HG02884 (cell line): ENCODE data around the gene TPRX1.
"Not testable (repeated sequence)": the region's sequence is repeated elsewhere in the genome, so short reads cannot be mapped to it uniquely, and the experiment has no call there.

Experiments used
- ATAC-seq: cut with Tn5 transposase; IDR thresholded peaks from one replicate; pipeline ENCODE4 v1.9.1; 2021; ENCODE audit warnings: mild to moderate bottlenecking, moderate library complexity; ENCODE audit not compliant: unreplicated experiment

The TPRX1 gene

DNA sequence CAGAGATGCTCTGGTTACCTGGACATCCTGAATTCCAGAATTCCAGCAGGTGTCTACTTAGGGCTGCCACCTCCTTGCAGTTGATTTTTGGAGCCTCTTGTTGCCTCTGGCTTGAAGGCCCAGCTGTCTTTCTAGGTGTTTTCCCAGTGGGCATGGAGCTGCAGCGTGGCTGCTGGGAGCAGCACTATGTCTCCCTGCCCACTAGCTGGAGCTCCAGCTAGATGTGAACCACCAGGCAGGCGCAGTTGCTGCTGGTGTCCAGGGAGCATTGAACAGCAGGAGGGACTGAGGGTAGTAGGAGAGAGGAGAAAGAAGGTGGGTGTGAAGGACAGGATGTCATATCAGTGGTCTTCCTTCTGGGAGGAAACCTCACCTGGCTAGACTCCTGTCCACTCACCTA is 35.7 kb downstream of the TPRX1 start:
- no peak for ATAC-seq

DNA sequence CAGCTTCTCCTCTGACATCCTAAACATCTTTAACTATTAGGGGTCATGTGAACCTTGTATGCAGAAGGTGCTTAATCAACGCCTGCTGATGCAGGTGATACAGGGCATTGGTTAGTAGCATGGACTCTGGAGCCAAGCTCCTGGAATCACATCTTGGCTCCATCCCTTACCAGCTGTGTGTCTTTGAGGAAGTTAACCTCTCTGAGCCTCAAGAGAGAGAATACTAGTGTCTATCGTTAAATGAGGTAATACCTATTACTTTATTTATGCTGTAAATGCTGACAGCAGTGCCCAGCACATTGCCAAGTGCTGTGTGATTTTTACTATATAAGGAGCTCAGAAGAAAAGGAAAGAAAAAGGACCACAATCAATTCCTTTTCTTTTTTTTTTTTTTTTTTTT is 37.0 kb downstream of the TPRX1 start:
- ATAC-seq, result no peak

DNA sequence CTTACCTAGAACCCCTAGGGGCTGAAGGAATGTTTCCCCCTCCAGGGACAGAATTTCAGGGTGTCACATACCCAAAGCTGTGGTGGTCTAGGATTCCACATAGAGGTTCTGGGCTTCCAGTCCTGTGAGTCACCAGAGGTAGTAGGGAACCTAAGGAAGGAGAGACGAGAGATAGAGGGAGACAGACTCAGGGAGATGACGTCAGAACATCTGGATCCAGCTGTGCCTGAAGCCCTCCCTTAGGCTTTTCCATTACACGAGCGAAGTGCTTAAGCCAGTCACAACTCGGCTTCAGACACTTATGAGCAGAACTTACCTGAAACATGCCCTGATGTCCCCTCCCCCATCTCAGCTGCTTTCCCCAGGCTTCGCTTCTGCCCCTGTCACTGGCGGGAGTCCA is 37.7 kb downstream of the TPRX1 start:
- no peak for ATAC-seq

DNA sequence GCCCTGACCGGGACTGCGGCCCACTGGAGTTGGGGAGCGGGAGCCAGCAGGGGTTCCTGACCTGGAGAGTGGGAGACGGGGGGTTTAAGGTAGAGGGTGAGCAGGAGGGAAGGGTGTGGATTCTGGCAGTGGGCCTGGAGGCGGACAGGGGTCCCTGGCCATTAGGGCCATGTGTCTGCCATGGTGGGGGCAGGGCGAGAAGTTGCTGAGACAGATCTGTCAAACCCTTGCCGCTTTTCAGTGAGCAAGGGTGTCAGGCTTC is 38.1 kb downstream of the TPRX1 start:
- no peak for ATAC-seq

DNA sequence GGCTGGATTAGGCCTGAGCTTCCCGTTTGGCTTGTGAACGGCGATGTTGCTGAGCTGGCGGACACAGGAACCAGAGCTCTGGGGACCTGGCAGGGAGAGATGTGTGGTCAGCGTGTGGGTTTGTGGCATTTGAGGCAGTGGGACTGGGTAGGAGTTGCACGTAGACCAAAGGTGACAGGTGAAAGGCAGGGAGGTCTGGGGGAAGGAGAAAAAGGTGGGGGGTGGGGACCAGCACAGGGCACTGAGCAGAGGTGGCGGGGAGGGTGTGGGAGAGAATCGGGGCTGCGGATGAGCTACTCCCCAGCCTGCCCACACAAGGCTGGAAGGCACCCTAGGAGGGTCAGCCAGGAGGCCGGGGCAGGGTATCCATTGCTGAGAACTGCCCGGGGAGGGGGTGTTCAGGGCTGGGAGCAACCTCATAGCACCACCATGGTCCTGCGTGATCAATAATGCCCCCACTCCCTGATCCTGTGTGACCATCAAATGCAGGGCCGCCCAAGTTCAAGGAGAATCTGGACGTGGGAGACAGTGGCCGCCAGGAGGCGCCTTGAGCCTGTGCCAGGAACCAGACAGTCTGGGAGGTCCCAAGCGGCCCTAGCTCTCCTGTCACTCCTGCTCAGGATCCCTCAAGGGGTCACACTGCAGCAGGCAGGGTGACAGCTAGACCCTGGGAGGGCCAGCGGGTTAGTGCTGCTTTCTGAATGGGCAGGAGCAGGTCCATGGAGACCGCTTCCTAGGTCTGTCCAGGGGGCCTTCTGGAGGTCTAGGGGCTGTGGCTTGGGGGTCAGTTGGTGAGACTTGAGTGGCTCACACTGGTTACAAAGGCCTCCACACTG is 38.6 kb downstream of the TPRX1 start:
- ATAC-seq, result no peak

DNA sequence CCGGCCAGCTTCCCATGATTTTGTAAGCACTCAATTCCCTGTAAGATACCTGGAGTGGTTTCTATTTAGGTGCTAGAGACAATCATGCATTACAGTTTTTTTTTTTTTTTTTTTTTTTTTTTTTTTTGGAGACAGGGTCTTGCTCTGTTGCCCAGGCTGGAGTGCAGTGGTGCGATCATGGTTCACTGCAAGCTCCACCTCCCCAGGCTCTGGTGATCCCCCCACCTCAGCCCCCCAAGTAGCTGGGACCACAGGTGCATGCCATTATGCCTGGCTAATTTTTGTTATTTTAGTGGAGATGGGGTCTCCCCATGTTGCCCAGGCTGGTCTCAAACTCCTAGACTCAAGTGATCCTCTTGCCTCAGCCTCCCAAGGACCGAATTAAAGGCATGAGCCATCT is 39.6 kb downstream of the TPRX1 start:
- ATAC-seq, result not testable (repeated sequence)

DNA sequence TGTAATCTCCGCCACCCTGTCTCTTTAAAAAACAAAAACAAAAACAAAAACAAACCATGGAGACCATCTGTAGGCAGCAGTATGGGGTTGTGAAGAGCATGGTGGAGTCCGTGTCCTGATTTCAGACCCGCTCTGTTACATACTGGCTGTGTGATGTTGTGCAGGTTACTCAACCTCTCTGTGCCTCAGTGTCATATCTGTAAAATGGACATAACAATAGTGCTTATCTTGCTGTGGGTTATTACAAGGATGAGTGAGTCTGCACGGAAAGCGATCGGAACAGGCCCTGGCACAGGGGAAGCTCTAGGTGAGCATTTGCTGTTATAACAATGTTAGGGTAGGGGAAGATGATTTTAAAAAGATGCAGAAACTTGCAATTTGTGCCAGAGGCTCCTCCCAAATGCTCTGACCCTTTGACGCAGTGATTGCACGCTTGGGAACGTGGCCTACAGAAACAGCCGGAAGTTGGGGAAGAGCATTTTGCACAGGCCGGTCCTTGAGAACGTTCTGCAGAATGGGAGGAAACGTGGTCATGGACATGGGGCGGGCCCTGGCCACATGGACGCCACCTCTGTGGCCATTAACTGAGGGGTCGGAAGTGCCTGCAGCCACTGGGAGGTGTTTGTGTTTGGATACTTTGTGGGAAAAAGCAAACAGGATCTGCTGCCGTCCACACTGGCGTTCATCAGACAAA is 41.6 kb downstream of the TPRX1 start:
- ATAC-seq, result no peak

DNA sequence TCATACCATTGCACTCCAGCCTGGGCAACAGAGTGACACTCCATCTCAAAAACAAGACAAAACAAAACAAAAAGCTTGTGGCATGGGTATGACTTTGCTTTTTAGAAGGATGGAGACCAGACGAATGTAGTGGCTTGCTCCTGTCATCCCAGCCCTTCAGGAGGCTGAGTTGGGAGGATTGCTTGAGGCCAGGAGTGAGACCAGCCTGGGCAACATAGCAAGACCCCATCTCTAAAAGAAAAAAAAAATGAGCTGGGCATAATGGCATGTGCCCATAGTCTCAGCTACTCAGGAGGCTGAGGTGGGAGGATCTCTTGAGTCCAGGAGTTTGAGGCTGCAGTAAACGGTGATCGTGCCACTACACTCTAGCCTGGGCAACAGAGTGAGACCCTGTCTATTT is 42.2 kb downstream of the TPRX1 start:
- no peak for ATAC-seq

DNA sequence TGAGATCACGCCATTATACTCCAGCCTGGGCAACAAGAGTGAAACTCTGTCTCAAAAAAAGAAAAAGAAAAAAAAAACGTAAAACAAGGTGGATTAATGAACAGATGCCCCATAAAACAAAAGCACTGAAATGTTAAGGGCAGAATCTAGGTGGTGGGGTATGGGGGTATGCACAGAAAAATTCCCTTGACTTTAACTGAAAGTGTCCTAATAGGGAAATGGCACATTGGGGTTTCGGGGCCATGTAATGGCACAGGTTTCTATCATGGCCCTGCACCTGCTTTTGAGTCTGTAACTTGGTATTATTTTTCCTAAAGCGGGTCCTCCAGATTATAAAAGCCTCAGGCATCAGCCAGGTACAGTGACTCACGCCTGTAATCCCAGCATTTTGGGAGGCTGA is 42.8 kb downstream of the TPRX1 start:
- no peak for ATAC-seq

DNA sequence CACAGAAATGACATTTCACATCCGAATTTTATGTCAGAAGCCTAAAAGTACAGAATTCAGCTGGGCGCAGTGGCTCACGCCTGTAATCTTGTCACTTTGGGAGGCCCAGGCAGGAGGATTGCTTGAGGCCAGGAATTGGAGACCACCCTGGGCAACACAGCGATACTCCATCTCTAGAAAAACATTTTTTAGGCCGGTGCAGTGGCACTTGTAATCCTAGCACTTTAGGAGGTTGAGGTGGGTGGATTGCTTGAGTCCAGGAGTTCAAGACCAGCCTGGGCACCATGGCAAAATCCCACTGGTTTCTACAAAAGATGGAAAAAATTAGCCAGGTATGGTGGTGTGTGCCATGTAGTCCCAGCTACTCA is 43.7 kb downstream of the TPRX1 start:
- no peak for ATAC-seq

DNA sequence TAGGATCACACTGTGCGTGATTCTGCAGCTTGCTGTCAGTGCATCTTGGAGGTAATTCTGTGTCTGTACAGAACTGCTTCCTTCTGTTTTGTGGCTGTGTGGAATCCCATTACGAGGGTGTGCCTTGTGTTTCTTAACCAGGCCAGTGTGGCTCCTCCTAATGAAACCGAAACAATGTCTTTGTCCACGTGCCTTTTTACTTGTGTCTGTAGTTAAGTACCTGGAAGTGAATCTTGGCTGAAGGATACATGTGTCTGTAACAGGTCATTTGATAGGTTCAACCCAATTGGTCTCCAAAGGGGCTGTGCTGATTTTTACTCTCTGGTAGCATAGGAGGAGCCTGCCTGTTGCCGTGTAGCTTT is 45.9 kb downstream of the TPRX1 start:
- ATAC-seq, result no peak

DNA sequence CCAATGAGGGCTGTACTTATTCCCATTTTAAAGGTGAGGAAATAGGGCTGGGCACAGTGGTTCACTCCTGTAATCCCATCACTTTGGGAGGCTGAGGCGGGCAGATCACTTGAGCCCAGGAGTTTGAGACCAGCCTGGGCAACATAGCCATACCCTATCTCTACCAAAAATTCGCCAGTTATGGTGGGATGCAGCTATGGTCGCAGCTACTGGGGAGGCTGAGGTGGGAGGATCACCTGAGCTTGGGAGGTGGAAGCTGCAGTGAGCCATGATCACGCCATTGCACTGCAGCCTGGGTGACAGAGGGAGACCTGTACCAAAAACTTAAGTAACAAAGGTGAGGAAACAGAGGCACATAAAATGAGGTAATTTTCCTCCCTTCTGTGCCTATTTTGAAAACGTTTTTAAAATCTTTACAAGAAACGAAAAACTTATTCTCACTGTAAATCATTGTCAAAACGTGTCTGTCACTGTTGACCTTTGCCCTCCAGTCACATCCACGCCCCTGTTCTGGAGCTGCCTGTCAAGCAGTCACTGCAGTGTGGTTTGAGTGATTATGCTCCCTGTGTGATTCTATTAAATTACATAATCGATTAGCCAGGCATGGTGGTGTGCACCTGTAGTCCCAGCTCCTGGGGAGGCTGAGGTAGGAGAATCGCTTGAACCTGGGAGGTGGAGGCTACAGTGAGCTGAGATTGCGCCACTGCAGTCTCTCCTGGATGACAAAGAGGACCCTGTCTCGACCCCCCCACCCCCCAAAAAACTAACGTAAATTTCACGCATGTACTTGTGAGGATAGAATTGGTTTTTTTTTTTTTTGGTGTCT is 46.5 kb downstream of the TPRX1 start:
- ATAC-seq, result no peak

DNA sequence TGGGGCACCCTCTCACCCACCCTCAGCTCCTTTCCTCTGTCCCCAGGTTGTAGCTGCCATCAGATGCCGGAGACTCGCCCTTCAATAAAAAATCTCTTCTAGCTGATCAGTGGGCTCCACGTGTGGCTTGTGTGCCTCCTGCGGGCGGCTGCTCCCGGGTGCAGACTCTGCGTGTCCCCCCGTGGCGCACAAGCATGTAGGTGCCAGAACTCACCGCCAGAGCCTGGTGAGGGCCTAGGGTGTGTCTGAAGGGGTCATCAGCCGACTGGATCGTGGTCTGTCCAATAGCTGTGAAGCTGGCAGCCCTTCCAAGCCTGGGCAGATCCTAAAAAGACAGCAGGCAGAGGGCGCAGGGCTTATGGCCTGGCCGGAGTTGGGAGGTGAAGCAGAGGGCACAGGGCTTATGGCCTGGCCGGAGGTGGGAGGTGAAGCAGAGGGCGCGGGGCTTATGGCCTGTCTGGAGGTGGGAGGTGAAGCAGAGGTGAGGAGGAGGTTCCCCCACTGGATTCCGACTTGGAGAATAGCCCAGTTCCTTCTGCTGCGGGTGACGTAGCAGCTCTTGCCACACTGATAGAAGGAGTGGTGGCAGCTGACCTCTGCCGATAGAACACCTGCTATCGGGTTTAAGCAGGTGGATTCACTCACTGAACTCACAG is 47.3 kb downstream of the TPRX1 start:
- ATAC-seq, result no peak

DNA sequence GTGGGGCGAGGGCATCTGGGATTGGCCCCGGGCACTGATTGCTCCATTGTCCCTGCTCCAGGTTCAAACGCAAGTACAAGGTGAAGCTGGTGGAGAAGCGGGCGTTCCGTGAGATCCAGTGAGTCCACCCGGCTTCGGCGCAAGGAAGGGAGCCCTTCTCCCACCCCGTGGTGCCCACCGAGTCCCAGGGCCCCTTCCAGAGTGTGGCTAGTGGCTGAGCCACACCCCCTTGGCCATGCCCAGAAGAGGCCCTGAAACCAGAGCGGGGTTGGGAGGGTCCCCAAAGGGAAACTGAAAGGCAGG is 47.8 kb downstream of the TPRX1 start:
- ATAC-seq, result no peak

DNA sequence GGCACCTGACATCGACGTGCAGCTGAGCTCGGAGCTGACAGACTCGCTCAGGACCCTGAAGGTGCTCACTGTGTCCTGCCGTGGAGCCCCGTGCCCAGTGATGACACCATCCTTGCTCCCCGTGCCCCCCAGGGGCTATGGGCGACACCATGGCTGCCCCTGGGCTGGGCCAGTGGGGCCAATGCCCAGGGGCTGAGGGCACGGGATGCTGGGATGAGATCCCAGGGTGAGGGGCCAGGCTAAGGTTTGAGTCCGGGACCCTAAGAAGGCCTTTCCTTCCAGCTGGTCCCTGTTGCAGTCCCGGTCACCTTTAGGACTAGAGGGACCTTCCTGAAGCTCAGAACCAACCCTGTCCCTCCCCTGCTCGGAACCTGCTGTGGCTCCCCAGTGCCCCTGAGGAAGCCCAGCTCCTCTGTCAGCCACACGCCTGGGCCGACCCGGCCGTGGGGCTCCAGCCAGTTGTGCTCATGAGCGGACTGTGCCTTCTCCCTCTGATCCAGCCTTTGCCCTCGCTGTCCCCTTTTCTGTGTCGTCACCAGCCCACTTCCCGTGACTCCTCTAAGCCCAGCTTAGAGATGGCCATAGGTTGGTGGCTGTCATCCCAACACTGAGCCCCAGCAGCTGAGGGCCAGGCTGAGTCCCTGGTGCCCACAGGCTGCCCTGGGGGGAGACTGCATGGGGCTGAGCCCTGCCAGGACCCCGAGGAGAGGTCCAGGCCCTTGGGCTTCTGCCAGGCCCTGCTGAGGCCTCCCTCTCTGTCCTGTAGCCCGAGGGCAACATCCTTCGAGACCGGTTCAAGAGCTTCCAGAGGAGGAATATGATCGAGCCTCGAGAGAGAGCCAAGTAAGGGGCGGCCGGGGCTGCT is 48.4 kb downstream of the TPRX1 start:
- no peak for ATAC-seq

DNA sequence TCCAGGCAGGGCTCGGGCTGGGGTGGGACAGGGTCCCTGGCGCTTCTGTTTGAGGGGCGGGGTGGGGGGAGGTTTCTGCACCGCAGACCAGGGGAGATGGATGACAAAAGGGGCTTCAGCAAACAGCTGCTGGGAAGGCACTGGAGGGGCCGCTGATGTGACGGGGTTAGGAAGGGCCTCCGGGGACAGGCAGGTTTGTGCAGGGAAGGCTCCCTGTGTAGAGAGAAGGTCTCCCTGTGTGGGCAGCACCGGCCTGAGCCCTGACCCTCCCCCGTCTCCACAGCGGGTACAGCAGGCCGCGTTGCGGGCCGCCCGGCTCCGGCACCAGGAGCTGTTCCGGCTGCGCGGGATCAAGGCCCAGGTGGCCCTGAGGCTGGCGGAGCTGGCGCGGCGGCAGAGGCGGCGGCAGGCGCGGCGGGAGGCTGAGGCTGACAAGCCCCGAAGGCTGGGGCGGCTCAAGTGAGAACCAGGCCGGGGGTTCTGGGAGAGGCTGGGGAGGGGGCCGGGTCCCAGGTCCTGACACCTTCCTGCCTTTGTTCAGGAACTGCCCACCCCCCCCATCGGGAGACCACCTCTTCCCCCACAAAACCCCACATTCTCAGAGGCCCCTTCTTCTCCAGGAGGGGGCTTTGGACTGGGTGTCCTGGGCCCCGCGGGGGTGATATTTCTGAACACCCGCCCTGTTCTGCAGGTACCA is 49.1 kb downstream of the TPRX1 start:
- ATAC-seq, result no peak

DNA sequence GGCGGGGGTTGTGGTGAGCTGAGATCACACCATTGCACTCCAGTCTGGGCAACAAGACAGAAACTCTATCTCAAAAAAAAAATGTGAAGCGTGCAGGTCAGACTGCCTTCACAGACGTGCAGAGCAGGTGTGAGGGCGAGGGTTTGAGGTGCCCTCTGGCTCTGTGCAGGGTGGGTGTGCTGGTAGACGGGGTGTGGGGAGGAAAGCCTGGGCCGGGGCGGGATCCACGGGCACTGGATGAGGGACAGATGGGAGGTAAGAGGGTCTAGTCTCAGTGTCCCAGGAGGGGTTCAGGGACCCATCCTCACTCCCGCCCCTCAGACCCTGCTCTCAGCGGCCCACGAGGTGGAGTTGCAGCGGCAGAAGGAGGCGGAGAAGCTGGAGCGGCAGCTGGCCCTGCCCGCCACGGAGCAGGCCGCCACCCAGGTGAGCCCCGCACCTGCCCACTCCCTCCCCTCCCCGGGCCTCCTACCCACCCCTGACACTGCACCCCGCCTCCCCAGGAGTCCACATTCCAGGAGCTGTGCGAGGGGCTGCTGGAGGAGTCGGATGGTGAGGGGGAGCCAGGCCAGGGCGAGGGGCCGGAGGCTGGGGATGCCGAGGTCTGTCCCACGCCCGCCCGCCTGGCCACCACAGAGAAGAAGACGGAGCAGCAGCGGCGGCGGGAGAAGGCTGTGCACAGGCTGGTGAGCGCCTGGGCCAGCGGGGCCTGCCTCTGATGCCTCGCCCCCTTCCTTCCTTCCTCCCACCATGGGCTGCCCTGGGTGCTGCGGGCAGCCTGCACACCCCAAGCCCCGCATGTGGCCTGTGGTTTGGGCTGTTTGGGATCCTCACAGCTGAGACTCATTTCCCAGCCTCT is 49.9 kb downstream of the TPRX1 start:
- no peak for ATAC-seq

DNA sequence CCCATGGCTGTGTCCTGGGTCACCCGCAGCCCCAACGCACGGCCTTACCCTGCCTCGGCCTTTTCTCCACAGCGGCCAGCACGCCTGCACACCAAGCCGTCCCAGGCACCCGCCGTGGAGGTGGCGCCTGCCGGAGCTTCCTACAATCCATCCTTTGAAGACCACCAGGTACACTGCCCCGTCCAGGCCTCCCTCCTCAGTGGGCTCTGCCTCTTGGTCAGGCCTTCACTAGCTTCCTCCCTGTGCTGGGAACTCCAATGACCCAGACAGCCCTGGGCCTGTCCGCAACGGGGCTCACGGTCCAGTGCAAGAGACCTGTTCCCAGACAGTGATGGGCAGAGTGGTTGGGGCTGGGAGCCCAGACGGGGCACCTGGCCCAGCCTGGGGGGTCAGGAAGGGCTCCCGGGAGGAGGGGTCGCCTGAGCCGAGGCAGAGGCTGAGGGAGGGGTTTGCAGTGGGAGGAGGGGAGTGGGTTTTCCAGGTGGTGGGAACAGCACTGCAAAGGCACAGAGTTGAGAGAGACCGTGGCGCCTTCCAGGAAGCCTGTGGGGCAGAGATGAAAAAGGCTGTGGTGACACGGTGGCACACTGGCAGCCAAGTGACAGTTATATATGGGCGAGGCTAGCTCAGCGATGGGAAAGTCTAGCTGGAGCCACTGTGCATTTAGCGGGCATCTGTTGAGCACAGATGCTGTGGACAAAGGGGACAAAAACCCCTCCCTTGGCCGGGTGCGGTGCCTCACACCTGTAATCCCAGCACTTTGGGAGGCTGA is 51.7 kb downstream of the TPRX1 start:
- no peak for ATAC-seq
